GM18517 (cell line): ENCODE results near the gene KLHL8.

Experiments used
- ATAC-seq: cut with Tn5 transposase; IDR thresholded peaks from one replicate; pipeline ENCODE4 v1.9.1; 2021; ENCODE audit warnings: mild to moderate bottlenecking, moderate library complexity; ENCODE audit not compliant: unreplicated experiment

KLHL8 gene

DNA sequence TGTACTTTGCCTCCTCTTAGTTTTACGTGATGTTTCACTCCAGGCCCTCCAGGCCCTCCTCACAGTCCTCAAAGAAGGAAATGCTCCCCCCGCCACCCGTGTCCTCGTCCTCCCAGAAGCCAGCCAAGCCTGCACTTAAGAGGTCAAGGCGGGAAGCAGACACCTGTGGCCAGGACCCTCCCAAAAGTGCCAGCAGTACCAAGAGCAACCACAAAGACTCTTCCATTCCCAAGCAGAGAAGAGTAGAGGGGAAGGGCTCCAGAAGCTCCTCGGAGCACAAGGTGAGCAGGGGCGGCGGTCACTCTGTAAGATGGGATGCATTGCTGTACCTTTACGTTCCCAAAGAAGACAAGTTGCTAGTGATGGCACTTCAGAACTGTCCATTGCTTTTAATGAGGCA, 94.4 kb downstream of the KLHL8 start:
- no peak for ATAC-seq

DNA sequence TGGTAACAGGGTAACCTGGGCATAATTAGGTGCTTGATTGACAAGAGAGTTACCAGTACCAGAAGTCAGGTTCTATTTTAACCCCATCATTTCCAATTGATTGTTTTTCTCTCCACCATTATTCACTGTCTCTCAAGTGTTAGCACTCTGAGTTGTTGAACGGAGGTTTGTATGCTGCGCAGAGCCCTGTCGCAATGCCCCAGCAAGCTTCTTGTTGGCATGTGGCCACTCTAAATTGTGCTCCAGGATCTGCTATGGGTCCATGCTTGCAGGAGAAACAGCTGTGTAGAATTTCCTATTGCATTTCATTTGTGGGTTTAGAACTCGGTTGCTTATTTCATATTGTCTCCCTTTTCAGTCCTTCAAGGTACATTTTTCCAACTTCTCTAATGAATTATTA, 98.2 kb downstream of the KLHL8 start:
- ATAC-seq, result no peak

DNA sequence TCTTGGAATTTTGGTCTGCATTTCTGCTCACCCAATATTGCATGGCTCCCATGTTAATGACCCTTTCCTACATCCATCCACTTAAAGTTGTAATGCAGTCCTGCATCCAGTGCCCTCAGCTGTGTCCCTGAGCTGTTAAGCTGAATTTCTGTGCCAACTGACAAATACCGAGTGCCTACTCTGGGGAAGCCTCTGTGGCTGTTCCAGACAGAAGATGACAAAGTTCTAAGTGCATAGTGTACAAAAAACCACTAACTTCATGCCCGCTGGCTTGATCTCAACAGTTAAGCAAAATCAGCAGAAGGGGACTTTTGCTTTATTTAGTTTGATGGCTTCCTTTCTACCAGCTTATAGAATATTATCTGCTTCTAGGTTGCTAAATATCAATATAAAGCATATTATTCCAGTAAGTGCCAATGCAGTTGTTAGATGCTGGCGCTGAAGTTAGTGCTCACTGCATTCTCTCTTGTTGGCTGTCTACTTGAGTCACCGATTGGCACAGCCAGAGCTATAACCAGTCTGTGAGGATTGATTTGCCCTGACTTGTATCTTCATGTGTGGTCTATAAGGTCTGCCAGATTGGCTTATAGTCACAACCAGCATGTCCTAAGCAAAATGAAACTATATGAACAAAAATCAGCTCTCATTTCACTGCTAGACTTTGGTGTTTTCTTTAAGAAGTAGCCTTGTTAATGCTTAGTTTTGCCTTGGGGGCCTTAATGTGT, 98.9 kb downstream of the KLHL8 start:
- ATAC-seq, result no peak

DNA sequence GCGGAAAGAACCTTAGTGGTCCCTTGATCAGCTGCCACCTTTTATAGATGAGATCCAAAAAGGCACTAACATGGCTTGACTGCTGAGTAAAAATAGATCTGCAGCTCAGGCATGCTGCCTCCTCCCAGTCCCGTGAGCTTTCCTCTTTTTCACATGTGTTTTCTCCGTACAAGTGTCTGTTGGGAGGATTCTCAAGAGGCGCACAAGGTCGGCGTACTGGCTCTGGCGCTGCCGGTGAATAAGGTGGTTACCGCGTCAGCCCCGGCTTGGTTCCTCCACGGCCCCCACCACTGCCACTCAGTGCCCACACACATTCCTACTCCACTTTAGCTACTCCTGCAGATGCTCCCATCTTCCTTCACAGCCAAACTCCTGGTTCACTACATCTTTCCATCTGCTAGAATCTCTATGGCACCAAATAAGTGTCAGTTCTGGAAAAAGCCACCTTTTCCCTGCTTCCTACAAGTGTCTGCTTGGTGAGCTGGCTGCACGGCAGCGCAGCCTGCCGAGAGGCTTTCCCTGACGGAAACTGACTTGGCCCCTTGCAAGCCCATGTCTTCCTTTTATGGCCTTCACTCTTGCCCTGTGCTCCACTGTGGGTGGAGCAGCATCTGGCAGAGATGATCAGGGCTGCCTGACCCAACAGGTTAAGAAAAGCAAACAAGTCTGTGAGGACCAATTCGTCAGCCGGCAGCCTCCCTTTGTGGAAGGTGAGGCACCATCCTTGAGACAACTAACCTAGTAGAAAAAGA, 99.8 kb downstream of the KLHL8 start:
- no peak for ATAC-seq

DNA sequence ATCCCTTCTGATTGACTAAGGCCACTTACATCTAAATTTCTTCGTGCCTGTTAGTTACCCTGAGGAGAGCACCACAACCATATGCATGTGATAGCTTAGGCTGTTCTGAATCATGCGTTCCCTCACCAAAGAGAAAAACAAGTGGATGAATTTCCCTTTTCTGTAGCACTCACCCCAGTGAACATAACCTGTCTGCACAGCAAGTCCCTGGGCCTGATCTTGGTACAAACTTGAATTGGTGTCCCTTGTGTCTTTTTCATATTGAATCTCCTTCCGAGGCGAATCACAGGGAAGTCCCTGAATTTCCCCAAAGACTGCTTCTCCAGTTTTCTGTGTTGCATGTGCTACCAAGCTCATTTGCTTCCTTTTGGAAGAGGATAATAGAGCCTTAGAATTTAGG, 100.4 kb downstream of the KLHL8 start:
- ATAC-seq, result no peak

DNA sequence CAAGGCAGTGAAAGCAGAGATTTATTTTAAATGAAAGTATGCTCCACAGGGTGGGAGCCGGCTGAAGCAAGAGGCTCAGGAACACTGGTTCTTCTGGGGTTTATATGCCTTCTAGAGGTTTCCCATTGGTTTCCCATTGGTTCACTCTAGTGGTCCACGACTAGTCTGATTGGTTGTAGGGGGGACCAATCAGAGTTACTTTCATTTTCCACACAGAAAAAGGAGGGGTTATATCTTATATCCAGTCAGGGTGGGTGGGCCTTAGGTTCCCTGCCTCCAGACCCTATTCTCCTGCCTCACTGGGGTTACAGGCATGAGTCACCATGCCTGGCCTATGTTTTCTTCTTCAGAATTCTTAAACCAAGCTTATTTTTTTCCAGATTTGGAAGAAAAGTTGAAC, 101.6 kb downstream of the KLHL8 start:
- no peak for ATAC-seq

DNA sequence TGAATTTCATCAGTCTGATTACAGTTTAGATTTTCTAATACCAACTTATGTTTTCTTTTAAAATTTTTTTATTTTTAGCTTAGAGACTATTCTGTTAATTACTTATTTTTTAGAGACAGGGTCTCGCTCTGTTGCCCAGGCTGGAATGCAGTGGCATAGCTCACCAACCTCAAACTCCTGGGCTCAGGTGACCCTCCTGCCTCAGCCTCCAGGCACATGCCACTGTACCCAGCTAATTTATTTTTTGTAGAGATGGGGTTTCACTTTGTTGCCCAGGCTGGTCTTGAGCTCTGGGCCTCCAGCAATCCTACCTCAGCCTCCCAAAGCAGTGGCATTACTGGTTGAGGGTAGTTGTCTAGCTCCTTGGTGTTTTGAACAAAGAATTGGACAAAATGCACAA, 102.0 kb downstream of the KLHL8 start:
- ATAC-seq, result no peak

DNA sequence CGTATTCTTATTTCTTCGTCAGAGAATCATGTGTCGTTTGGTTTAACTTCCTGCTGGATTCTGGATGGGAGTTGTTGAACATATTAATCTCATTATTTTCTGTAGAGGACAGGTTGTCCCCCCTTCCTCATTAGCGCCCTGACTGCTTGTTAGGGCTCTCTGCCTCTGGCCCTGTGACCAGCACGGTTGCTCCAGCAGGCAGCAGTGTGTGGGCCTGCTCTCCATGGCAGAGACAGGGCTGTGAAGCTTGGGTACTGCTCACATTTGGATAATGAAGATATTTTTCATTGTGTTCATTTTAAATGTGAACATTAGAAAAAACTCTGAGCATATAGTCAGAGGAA, 102.7 kb downstream of the KLHL8 start:
- no peak for ATAC-seq

DNA sequence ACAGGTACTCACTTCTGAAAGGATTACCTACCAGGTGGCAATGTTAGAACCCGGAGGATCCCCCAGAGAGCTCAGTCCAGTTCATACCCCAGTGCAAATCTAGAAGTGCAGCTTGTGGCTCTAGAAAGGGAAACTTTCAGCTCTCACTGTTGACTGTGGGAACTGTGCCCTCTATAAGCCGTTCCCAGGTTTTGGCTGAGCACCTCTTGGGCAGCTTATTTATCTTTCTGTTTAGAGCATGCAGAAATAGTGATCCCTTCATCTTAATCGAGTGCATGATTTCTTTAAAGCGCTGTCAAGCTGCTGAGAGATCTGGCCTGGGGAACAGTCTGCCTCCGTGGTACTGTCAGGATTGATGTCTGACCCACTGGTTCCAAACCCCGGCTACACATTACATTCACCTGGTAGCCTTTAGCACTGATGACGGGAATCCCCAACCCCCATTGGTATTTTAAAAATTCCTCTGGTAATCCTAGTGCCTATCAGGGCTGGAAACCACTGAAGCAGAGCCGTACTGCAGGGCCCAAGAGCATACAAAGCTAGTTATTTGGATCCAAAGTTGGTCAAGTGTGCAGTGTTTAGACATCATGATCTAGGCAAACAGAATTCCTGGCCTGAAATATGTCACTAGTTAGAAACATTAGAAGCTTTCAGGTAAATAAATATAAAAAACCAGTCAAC, 103.2 kb downstream of the KLHL8 start:
- no peak for ATAC-seq

DNA sequence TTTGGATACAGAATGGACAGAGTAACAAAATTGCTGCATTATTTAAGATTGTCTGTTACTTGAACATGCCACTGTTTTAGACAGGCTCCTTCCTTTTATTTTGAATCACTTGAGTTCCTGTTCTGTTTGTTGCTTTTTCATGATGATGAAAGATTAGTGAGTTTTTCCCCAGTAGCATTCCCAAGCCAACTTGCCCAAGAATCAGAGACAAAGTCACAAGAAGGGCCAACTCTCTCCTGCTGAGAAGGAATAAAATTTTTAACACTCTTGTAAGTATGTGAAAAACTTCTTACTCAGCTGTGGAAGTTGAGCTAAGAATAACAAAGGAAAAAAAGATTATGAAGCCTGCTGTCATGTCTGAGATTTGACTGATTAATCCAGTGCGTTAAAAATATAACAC, 104.2 kb downstream of the KLHL8 start:
- no peak for ATAC-seq

DNA sequence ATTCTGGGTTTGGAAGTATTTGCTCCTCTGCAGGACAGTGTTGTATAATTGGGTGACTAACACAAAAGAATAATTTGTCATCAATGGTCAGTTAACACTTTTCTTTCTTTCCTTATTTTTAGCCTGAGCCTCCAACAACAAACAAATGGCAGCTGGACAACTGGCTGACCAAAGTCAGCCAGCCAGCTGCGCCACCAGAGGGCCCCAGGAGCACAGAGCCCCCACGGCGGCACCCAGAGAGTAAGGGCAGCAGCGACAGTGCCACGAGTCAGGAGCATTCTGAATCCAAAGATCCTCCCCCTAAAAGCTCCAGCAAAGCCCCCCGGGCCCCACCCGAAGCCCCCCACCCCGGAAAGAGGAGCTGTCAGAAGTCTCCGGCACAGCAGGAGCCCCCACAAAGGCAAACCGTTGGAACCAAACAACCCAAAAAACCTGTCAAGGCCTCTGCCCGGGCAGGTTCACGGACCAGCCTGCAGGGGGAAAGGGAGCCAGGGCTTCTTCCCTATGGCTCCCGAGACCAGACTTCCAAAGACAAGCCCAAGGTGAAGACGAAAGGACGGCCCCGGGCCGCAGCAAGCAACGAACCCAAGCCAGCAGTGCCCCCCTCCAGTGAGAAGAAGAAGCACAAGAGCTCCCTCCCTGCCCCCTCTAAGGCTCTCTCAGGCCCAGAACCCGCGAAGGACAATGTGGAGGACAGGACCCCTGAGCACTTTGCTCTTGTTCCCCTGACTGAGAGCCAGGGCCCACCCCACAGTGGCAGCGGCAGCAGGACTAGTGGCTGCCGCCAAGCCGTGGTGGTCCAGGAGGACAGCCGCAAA, 106.0 kb downstream of the KLHL8 start:
- ATAC-seq, result no peak

DNA sequence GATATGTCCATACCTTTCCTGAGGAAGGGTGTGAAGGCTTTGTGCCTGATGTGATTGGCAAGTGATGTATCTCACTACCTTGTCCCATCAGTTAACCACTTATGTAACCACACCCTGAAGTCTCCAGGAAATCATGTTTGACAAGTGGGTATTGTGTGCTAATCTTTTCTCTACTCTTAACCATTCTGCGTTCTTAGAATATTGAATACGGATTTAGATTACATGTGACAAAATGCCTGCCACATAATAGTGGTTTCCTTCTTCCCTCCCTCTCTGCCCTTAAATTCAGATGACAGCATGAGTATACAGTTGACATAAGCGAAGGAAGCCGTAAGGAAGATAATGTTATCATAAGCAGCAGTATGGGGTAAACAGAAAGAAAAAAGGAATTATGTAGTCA, 108.4 kb downstream of the KLHL8 start:
- ATAC-seq, result no peak
